ENCODE data around the gene BICRA. TPM values are rescaled to one million over a fixed set of nuclear protein-coding genes. Genes with fewer than 3 reads are reported as not detected.
"Not testable (repeated sequence)": the region's sequence is repeated elsewhere in the genome, so short reads cannot be mapped to it uniquely, and the experiment has no call there.

BICRA gene
- total RNA-seq, 1 donor from 2014 or later: 7.8 TPM

DNA sequence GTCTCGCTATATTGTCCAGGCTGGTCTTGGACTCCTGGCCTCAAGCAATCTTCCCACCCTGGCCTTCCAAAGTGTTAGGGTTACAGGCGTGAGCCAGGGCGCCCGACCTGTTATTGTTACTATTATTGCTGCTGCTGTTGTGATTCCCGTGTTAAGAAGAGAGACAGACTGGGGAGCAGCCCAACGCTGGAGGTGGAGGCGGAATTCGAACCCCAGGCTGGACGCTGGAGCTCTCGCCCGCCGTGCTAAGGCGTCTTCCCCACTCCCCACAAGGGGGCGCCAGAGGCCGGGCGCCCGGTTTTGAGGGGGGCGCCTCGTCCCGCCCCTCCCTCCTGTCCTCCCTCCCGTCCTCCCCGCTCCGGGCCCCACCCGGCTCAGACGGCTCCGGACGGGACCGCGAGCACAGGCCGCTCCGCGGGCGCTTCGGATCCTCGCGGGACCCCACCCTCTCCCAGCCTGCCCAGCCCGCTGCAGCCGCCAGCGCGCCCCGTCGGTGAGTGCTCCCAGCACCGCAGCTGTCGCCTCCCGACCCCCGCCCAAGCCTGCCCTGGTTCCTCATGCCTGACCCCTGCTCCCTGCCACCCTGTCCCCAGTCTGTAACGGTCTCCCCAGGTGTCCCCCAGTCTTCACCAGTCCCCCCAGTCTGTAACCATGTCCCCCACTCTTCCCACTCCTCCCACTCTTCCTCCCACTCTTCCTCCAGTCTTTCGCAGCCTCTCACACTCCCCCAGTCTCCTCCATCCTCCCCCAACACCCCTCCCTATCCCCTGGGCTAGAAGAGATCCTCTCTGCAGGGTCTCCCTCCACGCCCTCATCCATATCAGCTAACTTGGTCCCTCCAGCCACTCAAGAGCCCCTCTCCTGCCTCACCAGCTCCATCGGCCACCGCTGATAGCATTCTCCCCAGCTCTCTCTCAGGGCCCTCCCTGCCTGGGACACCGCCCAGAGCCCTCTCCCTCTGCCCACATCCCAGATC, 104.4 kb downstream of the BICRA start, which contains the start of gene EHD2:
EHD2 (plus strand) TSS at position 377 of the 976 bp plus-strand sequence. CDS start 3,191 bp downstream, outside the sequence.
- Histone ChIP-seq H3K9me3 (replicated peaks) (peaks cover 6% of the 10 kb centered on the region), H3K36me3 (peaks cover 21% of the 10 kb centered on the region)
- peak; percentile 77 for DNase-seq

DNA sequence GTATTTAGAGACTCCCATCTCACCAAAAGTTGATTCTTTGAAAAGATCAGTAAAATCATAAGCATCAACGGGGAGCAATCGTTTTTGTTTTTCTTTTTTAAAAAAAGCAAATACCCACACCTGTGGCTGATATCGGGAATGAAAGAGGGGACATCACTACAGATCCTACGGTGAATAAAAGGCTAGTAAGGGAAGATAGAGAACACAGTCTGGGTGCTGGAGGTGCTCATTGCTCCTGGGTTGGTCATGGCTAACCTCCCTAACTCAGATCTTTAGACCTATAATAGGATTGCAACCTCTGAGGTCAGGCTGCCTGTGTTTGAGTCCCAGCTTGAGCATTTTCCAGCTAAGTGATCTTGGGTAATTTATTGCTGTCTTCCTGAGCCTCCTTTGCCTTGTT, 105.4 kb downstream of the BICRA start:
- no peak for DNase-seq
- Histone ChIP-seq H3K4me3 (peak overlapping the region; percentile 76), H3K36me3 (peaks cover 22% of the 10 kb centered on the region), H3K9me3 (replicated peaks) (peaks cover 6% of the 10 kb centered on the region), H3K4me1 (peaks cover 61% of the 10 kb centered on the region), H3K27me3 (ENCODE audit: low read depth) (peaks cover 24% of the 10 kb centered on the region), H3K27ac (replicated peaks) (peak overlapping the region; percentile 94)
- TF ChIP-seq, protein P1, sequence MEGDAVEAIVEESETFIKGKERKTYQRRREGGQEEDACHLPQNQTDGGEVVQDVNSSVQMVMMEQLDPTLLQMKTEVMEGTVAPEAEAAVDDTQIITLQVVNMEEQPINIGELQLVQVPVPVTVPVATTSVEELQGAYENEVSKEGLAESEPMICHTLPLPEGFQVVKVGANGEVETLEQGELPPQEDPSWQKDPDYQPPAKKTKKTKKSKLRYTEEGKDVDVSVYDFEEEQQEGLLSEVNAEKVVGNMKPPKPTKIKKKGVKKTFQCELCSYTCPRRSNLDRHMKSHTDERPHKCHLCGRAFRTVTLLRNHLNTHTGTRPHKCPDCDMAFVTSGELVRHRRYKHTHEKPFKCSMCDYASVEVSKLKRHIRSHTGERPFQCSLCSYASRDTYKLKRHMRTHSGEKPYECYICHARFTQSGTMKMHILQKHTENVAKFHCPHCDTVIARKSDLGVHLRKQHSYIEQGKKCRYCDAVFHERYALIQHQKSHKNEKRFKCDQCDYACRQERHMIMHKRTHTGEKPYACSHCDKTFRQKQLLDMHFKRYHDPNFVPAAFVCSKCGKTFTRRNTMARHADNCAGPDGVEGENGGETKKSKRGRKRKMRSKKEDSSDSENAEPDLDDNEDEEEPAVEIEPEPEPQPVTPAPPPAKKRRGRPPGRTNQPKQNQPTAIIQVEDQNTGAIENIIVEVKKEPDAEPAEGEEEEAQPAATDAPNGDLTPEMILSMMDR (IDR thresholded peaks at IDR 0.05; ENCODE audit: borderline replicate concordance): no peak
- intact Hi-C loops (cut with micrococcal nuclease): no loop called here

More for the DNA sequence above, 104.4 kb downstream of the BICRA start, which contains the start of gene EHD2:
- H3K27ac ChIP-seq (replicated peaks): peak within 1 kb of the TSS; percentile 94
- peak within 1 kb of the TSS; percentile 76 for H3K4me3 ChIP-seq
- TF ChIP-seq, protein P1 (IDR thresholded peaks at IDR 0.05; ENCODE audit: borderline replicate concordance): peak; percentile 94
- H3K4me1 ChIP-seq: peaks cover 52% of the 10 kb centered on the region
- intact Hi-C loops (cut with micrococcal nuclease): no loop called here
- peaks cover 24% of the 10 kb centered on the region for H3K27me3 ChIP-seq (ENCODE audit: low read depth)

DNA sequence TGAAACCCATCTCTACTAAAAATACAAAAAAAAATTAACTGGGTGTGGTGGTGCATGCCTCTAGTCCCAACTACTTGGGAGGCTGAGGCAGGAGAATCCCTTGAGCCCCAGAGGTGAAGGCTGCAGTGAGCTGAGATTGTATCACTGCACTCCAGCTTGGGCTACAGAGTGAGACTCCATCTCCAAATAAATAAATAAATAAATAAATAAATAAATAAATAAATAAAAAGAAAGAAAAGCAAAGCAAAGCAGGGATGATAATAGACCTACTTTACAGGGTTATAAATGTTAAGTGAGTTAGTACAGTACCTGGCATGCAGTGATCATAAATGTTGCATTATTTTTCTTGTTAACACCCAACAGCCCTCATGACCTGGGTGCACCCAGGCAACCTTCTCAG, 105.9 kb downstream of the BICRA start:
- H3K9me3 ChIP-seq (replicated peaks); DNase-seq; intact Hi-C loops (cut with micrococcal nuclease): not testable (repeated sequence)
- H3K27ac ChIP-seq (replicated peaks): peak overlapping the region; percentile 94
- peaks cover 63% of the 10 kb centered on the region for H3K4me1 ChIP-seq
- peak overlapping the region; percentile 76 for H3K4me3 ChIP-seq
- peaks cover 22% of the 10 kb centered on the region for H3K36me3 ChIP-seq
- peaks cover 24% of the 10 kb centered on the region for H3K27me3 ChIP-seq (ENCODE audit: low read depth)

DNA sequence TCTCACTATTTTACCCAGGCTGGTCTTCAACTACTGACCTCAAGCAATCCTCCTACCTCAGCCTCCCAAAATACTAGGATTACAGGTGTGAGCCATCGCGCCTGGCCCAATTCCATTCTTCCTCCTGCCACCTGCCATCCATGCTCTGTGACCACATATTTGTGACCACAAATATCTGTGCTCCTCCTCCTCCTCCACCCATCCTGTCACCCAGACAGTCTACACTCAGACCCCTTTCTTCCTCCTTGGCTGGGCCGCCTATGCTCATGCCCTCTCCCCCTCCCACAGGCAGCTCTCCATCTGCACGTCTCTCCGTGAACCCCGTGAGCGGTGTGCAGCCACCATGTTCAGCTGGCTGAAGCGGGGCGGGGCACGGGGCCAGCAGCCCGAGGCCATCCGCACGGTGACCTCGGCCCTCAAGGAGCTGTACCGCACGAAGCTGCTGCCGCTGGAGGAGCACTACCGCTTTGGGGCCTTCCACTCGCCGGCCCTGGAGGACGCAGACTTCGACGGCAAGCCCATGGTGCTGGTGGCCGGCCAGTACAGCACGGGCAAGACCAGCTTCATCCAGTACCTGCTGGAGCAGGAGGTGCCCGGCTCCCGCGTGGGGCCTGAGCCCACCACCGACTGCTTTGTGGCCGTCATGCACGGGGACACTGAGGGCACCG, 107.5 kb downstream of the BICRA start:
- Histone ChIP-seq H3K4me1 (peaks cover 78% of the 10 kb centered on the region), H3K4me3 (peak overlapping the region; percentile 76), H3K27me3 (ENCODE audit: low read depth) (peaks cover 24% of the 10 kb centered on the region), H3K36me3 (peaks cover 22% of the 10 kb centered on the region), H3K9me3 (replicated peaks) (peaks cover 6% of the 10 kb centered on the region), H3K27ac (replicated peaks) (peak overlapping the region; percentile 93)
- TF ChIP-seq, protein P1 (IDR thresholded peaks at IDR 0.05; ENCODE audit: borderline replicate concordance): no peak
- intact Hi-C loops (cut with micrococcal nuclease): no loop called here
- DNase-seq: no peak

DNA sequence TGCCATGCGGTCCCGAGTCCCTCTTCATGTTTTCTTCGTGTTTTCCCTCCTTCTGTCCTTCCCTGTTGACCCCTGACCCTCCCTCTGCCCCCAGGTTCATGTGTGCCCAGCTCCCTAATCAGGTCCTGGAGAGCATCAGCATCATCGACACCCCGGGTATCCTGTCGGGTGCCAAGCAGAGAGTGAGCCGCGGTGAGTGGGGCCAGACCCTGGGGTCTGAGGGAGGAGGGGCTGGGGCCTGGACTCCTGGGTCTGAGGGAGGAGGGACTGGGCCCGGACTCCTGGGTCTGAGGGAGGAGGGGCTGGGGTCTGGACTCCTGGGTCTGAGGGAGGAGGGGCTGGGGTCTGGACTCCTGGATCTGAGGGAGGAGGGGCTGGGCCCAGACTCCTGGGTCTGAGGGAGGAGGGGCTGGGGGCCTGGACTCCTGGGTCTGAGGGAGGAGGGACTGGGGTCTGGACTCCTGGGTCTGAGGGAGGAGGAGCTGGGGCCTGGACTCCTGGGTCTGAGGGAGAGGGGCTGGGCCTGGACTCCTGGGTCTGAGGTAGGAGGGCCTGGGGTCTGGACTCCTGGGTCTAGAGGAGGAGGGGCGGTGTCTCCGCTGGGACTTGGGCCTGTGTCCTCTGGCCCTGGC, 109.6 kb downstream of the BICRA start:
- Histone ChIP-seq H3K4me3 (peak overlapping the region; percentile 56), H3K27me3 (ENCODE audit: low read depth) (peaks cover 13% of the 10 kb centered on the region), H3K36me3 (peaks cover 22% of the 10 kb centered on the region), H3K4me1 (peaks cover 90% of the 10 kb centered on the region), H3K27ac (replicated peaks) (peak overlapping the region; percentile 93)
- DNase-seq; H3K9me3 ChIP-seq (replicated peaks); intact Hi-C loops (cut with micrococcal nuclease): not testable (repeated sequence)

Measured in left ventricle myocardium inferior (tissue), 1 donor.